Body of pancreas (tissue), 4 donors: ENCODE measurements around the gene KAZALD1. TPM values are rescaled to one million over a fixed set of nuclear protein-coding genes. Genes with fewer than 3 reads are reported as not detected.

Experiments
- ATAC-seq: fragments of 150-250 bp; one replicate; pipeline ENCODE4 v1.9.1; 2016
- DNase-seq, 4 donors: peaks; one replicate each; pipeline ENCODE4 v3.0.0-alpha.2; 2019
- H3K27ac ChIP-seq, 4 donors: fragments of 200-600 bp; sonication (generic); 1 replicate in 3 of 4; 2 replicates in 1 of 4; pipeline versions ENCODE4 v1.5.1 to v1.6.1; 2016 to 2019; ENCODE audit warnings: mild to moderate bottlenecking in 1 of 4, mixed read lengths in 1 of 4, moderate library complexity in 1 of 4
- H3K27me3 ChIP-seq, 2 donors: fragments of 200-600 bp; sonication (generic); one replicate each; pipeline ENCODE4 v1.6.0; 2016; ENCODE audit warnings: mild to moderate bottlenecking in 1 of 2
- H3K36me3 ChIP-seq, 2 donors: fragments of 200-600 bp; sonication (generic); replicated peaks in 1 of 2; 2 replicates each; pipeline ENCODE4 v1.5.1; 2016; ENCODE audit warnings: low read depth in 2 of 2; ENCODE audit not compliant: insufficient read depth in 1 of 2
- H3K4me1 ChIP-seq: fragments of 200-600 bp; sonication (generic); one replicate; pipeline ENCODE4 v1.6.0; 2016
- H3K4me3 ChIP-seq, 2 donors: fragments of 200-600 bp; sonication (generic); 1 replicate in 1 of 2; 2 replicates in 1 of 2; pipeline ENCODE4 v1.5.1; 2016 to 2019
- H3K9me3 ChIP-seq, 3 donors: fragments of 200-600 bp; sonication (generic); 1 replicate in 2 of 3; 2 replicates in 1 of 3; pipeline ENCODE4 v1.5.1; 2016
- POLR2A ChIP-seq, 3 donors: fragments of 450-650 bp; IDR thresholded peaks; one replicate each; pipeline ENCODE4 v1.6.1; 2016; ENCODE audit warnings: antibody characterized with exemption in 3 of 3, mild to moderate bottlenecking in 2 of 3
- WGBS, 2 donors: methylation state at CpG; one replicate each; pipeline ENCODE4 v1.1.5; 2017; 5-methylcytosine and 5-hydroxymethylcytosine counted together
- intact Hi-C: fragments of 100-400 bp; cut with DNase I; formaldehyde crosslinking; loops from one replicate; pipeline ENCODE4 v1.15.1; 2023
- total RNA-seq, 2 donors: library from RNA; depleted of rRNA; stranded (reverse); fragments of >200 nt; gene quantifications; one replicate each; pipeline ENCODE4 v1.1.0, GENCODE V29; 2016
- TF ChIP-seq, protein P1 (sequence below), 7 experiments: fragments of 450-650 bp in 4 of 7; fragments of 200-600 bp in 3 of 7; sonication (generic) in 3 of 7; IDR thresholded peaks; one replicate each; pipeline ENCODE4 v1.5.1; 2016 to 2019; ENCODE audit warnings: antibody characterized with exemption in 7 of 7

KAZALD1 gene
- total RNA-seq, 2 donors from 2014 or later, result 1.6 to 1.8 TPM

- 60 to 70% methylated on average over 10 to 11 of the region's 11 CpGs for WGBS, 2 donors
- ATAC-seq, result no peak
- no peak for DNase-seq
- TF ChIP-seq, protein P1, sequence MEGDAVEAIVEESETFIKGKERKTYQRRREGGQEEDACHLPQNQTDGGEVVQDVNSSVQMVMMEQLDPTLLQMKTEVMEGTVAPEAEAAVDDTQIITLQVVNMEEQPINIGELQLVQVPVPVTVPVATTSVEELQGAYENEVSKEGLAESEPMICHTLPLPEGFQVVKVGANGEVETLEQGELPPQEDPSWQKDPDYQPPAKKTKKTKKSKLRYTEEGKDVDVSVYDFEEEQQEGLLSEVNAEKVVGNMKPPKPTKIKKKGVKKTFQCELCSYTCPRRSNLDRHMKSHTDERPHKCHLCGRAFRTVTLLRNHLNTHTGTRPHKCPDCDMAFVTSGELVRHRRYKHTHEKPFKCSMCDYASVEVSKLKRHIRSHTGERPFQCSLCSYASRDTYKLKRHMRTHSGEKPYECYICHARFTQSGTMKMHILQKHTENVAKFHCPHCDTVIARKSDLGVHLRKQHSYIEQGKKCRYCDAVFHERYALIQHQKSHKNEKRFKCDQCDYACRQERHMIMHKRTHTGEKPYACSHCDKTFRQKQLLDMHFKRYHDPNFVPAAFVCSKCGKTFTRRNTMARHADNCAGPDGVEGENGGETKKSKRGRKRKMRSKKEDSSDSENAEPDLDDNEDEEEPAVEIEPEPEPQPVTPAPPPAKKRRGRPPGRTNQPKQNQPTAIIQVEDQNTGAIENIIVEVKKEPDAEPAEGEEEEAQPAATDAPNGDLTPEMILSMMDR (IDR thresholded peaks at IDR 0.05), result no peak
- TF ChIP-seq POLR2A (IDR thresholded peaks at IDR 0.05), result no peak
- Histone ChIP-seq H3K36me3 (no peaks in the 10 kb centered on the region), H3K27me3 (no peaks in the 10 kb centered on the region), H3K4me1 (no peaks in the 10 kb centered on the region), H3K4me3 (no peak overlapping the region), H3K27ac (no peak overlapping the region), H3K9me3 (no peaks in the 10 kb centered on the region)
- intact Hi-C loops, result no loop called here
Observed at GRCh38 chr10:101021692-101022251, 40.0 kb upstream of the KAZALD1 start.

GRCh38 chr10:101022967-101023705 is 38.7 kb upstream of the KAZALD1 start:
- Histone ChIP-seq H3K9me3 (no peaks in the 10 kb centered on the region), H3K4me3 (no peak overlapping the region), H3K27ac (no peak overlapping the region), H3K4me1 (no peaks in the 10 kb centered on the region), H3K27me3 (no peaks in the 10 kb centered on the region), H3K36me3 (no peaks in the 10 kb centered on the region)
- 85 to 91% methylated on average over 4 to 15 of the region's 15 CpGs for WGBS, 2 donors
- no peak for DNase-seq
- intact Hi-C loops, result no loop called here
- TF ChIP-seq, protein P1 (IDR thresholded peaks at IDR 0.05), result no peak
- no peak for ATAC-seq

DNA sequence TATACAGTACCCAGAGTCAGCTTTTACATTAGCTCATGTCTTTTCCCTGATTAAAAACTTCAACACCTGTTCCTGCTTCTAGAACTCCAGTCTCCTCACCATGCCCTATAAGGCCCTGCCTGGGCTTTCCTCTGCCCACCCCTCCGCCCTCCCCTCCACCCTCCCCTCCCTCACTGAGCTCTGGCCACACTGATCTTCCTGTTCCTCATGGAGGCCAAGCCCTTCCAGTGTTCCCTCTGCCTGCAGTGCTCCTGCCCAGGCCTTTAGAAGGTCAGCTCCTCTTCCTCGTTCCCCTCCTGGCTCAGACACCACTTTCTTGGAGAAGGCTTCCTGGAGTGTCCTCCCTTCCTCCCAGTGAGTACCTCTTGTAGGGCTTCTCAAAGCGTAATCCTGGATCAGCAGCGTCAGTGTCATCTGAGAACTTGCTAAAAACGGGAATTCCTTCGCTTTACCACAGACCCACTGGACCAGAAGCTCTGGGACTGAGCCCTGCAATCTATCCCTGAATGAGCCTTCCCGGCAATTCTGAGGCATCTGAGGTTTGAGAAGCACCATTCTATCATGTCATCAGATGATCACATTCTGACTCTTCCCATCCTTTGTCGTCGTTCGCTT is 34.6 kb upstream of the KAZALD1 start:
- H3K27me3 ChIP-seq, result no peaks in the 10 kb centered on the region
- TF ChIP-seq, protein P1 (IDR thresholded peaks at IDR 0.05), result no peak
- TF ChIP-seq POLR2A (IDR thresholded peaks at IDR 0.05), result no peak
- H3K4me1 ChIP-seq, result peaks cover 15% of the 10 kb centered on the region
- no peaks in the 10 kb centered on the region for H3K9me3 ChIP-seq
- intact Hi-C loops, result no loop called here
- no peaks in the 10 kb centered on the region for H3K36me3 ChIP-seq
- WGBS, 2 donors, result 75 to 84% methylated on average over 10 of the region's 10 CpGs
- no peak overlapping the region for H3K27ac ChIP-seq
- DNase-seq, result no peak
- ATAC-seq, result no peak
- no peak overlapping the region for H3K4me3 ChIP-seq

DNA sequence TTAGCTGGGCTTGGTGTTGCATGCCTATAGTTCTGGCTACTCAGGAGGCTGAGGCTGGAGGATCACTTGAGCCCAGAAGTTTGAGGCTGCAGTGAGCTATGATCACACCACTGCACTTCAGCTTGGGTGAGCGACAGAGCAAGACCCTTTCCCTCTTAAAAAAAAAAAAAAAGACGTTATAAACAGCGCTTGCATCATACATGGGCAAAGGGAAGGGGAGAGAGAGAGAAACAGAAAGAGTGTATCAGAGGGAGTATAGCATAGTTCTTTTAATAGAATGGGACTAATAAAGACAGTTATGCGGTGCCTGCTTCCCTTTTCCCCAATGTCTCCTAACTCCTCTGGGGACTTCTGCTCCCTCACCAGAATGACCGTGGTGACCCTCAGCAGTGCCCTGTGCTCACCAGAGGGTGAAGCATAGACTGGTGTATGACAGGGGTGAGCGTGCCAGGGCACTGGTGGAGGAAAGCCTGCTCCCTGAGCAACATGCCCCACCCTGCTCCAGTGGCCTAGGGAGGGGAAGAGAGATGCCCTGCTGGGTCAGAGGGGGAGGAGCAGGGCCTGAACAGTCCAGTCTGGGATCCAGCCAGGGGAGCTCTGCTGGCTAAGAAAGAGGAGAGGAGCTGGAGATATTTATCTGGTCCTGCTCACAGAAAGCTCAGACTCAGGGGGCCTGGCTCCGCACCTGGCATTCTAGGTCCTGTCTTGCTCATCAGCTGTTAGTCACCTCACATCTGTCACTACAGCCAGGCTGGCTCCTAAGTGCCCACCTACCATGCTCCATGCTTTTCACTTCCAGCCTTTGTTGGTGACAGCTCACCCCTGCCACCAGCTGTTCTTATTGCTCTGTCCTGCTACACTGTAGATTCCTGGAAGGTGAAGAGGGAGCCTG is 33.1 kb upstream of the KAZALD1 start:
- H3K9me3 ChIP-seq, result no peaks in the 10 kb centered on the region
- peaks cover 30% of the 10 kb centered on the region for H3K4me1 ChIP-seq
- TF ChIP-seq, protein P1 (IDR thresholded peaks at IDR 0.05), result no peak
- no peak for TF ChIP-seq POLR2A (IDR thresholded peaks at IDR 0.05)
- DNase-seq (no peak), ATAC-seq (no peak)
- no peak overlapping the region for H3K4me3 ChIP-seq
- H3K27ac ChIP-seq, result no peak overlapping the region
- 71% methylated on average over 7 of the region's 7 CpGs for WGBS, 2 donors
- no peaks in the 10 kb centered on the region for H3K27me3 ChIP-seq
- intact Hi-C loops, result no loop called here
- H3K36me3 ChIP-seq, result no peaks in the 10 kb centered on the region
